ENCODE results near the gene FAM111B.
A peak's percentile ranks its signal among the peaks of the same experiment; 100 is the strongest.
"Not testable (repeated sequence)": the region's sequence is repeated elsewhere in the genome, so short reads cannot be mapped to it uniquely, and the experiment has no call there.

Gene FAM111B, protein sequence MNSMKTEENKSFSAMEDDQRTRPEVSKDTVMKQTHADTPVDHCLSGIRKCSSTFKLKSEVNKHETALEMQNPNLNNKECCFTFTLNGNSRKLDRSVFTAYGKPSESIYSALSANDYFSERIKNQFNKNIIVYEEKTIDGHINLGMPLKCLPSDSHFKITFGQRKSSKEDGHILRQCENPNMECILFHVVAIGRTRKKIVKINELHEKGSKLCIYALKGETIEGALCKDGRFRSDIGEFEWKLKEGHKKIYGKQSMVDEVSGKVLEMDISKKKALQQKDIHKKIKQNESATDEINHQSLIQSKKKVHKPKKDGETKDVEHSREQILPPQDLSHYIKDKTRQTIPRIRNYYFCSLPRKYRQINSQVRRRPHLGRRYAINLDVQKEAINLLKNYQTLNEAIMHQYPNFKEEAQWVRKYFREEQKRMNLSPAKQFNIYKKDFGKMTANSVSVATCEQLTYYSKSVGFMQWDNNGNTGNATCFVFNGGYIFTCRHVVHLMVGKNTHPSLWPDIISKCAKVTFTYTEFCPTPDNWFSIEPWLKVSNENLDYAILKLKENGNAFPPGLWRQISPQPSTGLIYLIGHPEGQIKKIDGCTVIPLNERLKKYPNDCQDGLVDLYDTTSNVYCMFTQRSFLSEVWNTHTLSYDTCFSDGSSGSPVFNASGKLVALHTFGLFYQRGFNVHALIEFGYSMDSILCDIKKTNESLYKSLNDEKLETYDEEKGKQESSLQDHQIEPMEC

DNA sequence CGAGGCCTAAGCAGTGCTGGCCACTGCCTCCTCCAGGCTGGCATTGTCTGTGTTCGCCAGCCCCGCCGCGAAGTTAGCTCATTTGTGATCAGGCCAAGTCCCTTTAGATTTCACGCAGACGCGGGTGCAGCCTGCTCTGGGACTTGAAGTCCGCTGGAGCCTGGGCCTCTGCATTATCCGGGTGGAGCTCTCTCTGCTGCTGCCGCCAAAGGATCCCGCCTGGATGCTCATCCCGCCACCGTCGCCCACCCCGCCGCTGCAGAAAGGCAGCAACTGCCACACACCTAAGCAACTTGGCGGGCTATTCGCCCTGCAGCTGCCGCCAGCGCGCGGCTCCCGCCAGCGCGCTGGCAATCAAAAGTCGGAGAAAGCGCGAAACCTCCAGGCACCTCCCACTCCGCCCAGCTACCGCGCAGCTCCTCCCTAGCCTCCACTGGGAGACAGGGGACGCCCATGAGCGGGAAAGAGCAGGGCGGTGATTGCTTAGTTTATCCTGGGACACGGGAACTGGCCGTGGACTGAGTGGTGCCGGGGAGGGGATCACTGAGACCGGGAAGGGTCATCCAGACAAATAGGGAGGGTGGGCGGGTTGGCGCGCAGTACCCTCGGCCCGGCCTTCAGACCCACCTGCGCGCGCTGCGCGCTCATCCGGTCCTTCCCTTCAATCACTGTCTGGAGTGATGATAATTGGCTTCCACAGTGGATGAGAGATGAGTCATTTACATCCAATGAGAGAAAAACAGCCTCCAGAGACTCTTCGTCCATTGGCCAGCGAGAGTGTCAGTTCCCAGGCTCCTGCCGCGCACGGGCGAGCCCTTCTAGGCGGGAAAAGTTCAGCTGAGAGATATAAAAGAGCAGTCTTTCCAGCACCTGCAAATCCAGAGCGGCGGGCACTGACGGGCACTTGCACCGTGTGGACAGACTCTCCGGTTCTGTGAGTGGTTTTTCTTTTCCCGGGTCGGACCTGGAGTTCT, at the start of gene FAM111B:
Gene FAM111B (plus strand): TSS at position 875 of the 974 bp plus-strand sequence. CDS start 2,389 bp downstream, outside the sequence.
- peak; percentile 93 for DNase-seq (ENCODE audit: low spot score)

DNA sequence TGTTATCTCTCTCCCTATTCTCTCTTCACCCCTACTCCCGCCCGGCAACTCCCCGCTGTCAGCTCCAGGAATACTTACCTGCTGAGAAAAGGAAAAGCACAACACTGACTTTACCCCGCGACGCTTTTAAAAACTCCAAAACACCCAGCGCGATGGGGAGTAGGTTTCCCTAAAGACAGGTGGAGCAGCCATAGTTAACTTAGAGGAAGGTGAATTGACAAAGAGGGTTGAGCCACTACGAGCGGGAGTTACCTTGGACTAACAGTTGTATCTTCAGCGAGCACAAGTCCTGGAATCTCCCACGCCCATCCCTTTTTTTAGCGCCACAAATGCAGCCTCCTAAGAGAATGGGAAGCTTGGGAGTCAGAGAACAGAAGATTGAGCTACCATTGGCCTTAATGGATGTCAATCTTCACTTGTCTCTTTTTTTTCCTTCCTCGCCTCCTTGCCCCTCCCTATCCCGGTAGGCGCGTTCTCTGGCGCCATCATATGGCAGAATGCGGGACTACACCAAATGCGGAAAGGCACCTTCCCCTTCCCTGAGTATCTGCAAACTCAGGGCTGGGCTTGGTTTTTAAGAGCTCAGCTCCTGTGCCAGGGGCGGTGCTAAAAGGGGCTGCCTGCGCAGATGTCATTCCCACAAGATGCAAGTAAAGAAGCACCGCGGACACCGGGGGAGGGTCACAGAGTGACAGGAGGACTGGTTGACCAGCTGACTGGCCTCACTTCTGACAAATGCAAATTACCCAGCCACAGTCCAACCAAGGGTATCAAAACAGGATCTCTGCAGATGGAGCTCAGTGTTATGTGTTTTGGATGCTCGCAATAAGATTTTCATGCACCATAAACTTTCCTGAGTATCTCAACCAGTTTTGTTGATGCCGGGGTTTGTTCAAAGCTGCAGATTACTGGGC, 48.7 kb upstream of the FAM111B start:
- DNase-seq (ENCODE audit: low spot score), result peak; percentile 50

DNA sequence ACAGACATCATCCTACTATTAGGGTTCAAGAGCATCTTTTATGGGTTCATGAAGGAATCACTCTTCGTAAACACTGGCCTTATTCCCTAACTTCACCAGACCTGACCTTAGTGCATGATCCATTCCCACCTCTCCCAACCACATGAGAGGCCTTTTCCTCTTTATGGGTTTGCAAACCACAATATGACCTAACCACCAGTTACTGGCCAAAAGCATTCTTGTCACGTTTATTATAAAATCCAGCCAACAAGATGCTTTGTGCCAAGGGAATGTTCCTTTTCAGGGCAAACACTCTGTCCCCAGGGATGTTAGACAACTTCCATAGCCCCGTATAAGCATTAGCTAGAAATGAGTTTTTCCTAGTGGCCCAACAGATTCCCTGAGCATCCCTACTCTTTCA, 46.9 kb upstream of the FAM111B start:
- DNase-seq (ENCODE audit: low spot score), result not testable (repeated sequence)

DNA sequence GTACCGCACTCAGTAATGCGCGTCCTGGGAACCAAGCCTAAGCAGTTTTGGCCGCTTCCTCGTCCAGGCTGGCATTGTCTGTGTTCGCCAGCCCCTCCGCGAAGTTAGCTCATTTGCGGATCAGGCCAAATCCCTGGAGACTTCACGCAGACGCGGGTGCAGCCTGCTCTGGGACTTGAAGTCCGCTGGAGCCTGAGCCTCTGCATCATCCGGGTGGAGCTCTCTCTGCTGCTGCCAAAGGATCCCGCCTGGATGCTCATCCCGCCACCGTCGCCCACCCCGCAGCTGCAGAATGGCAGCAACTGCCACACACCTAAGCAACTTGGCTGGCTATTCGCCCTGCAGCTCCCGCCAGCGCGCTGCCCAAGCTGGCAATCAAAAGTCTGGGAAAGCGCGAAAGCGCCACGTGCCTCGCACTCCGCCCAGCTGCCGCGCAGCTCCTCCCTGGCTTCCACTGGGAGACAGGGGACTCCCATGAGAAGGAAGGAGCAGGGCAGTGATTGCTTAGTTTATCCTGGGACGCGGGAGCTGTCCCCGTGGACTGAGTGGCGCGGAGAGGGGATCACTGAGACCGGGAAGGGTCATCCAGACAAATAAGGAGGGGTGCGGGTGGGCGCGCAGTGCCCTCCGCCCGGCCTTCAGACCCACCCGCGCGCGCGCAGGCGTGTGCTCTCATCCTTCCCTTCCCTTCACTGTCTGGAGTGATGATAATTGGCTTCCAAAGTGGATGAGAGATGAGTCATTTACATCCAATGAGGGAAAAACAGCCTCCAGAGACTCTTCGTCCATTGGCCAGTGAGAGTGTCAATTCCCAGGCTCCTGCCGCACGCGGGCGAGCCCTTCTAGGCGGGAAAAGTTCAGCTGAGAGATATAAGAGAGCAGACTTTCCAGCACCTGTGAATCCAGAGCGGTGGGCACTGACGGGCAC, 44.2 kb upstream of the FAM111B start:
- no peak for DNase-seq (ENCODE audit: low spot score)

DNA sequence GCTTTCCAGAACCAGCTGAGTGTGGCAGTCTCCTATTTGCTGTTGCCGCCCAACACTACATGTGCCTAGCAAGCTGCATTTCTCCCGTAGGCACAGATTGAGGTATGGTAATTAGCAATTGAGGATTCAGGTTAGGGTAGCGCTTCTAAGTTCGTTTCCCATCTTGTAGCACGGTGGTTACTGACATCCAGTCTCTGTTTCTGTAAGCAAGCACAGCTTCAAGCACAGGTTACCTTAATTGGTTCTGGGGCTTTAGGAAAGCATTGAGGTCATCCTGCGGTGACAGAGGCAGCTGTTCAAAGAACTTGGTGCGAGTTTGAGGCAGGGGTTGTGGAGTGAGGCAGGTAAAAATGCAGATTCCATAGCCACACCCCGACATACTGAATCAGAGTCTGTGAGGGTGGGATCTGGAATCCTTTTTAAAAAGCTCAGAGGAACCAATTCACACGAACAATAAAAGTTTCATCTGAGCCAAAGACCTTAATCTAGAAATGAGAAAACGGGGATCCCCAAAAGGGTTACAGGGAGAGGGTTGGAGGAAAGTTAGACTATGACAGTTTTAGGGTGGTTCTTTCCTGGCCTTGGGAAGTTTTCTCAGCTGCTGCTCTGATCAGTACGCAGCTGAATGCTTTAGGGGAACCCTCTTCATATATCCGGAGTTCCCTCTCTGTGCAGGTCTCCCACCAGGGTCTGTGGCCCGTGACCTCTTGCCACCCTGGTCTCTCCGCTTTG, 42.9 kb upstream of the FAM111B start:
- DNase-seq (ENCODE audit: low spot score), result not testable (repeated sequence)

DNA sequence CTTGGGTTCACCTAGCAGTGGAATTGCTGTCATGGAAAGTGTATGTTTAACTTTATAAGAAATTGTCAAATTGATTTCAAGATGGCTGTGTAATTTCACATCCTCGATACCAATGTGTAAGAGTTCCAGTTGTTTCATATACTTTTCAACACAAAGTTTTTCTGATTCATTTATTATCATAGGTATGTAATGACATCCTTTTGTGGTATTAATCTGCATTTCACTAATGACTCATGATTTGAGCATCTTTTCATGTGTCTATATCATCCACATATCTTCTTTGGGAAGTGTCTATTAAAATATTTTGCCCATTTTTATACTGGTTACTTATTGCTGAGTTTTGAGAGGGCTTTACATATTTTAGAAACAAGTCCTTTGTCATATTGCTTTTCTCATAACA, 38.0 kb upstream of the FAM111B start:
- DNase-seq (ENCODE audit: low spot score), result no peak

DNA sequence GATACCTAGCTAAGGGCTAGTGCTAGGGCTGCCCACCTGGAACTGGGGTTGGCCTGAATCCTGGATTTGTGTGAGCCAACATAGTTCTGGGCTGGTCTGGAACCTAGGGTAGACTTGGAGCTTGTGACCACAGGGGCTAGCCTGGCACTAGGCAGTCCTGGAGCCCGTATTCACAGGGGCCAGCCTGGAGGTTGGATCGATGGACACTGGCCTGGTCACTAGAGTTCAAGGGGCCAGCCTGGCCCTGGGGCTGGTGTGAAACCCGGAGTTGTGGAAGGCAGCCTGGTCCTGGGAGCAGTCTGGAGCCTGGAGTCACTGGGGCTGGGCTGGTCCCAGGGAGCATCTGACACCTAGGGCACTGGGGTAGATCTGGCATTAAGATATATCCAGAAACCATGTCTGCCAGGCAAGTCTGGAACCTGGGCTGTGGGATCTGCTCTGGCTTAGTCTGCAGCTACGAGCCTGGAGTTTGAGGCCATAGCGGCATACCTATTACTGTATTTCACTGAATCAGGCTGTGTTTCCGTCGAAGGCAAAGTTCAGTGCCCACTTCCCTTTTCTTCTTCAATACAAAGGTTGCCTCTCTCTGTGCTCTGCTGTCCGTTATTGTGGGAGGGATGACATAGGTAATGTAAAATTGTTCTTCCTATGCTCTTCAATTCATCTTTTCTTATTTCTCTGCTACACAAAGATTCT, 30.0 kb upstream of the FAM111B start:
- DNase-seq (ENCODE audit: low spot score), result no peak

DNA sequence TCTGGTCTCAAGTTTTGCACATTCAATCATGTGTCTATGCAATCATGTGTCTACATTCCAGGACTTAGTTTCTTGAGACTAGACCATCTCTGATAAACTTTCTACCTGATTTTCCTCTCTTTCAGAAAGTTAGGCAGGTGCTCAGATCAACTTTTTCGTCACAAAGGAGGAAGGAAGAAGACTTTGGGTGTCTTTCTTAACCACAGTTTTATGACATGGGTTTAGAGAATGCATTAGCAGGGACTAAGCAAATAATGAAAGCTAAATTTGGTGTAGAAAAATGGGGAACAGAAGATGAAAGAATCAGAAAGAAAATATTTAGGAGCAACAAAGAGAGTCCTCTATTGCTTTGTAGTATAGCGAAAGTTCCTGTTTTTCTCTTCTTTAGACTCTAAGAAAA, 28.6 kb upstream of the FAM111B start:
- DNase-seq (ENCODE audit: low spot score), result no peak

DNA sequence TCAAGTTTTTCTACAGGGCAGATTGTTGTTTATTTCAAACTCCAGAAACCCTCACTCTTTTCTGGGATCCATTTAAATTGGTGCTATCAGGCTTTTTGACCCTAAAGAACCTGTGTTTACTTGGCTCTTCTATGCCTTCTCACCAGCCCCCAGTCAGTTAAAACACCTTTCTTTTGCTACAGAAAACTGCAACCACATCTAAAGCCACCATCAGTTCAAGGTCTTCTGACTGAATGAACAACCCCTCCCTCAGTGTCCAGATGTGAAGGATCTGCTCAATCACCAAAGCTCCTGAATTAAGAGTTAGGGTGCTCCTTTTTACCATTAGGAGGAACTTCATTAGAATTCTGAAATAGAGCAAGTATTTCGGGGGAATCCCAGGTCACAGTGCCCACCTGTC, 28.0 kb upstream of the FAM111B start:
- no peak for DNase-seq (ENCODE audit: low spot score)

DNA sequence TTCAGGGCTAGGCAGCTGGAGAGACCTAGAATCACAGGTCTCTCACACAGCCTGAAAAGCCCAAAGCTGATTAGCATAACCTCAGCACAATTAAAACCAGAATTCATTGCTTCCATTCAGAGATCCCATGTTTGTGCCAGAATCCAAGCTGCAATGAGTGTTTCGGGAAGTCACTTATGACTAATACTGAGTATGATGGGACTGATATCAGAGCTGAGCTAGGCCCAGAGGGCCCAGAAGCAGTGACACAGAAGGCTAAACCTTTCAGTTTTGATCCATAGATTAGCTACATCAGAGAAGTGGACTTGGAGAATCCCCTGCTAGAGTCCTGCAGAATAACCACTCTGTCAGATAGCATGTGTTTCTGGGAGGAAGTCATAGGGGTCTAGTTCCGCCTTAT, 26.6 kb upstream of the FAM111B start:
- not testable (repeated sequence) for DNase-seq (ENCODE audit: low spot score)

DNA sequence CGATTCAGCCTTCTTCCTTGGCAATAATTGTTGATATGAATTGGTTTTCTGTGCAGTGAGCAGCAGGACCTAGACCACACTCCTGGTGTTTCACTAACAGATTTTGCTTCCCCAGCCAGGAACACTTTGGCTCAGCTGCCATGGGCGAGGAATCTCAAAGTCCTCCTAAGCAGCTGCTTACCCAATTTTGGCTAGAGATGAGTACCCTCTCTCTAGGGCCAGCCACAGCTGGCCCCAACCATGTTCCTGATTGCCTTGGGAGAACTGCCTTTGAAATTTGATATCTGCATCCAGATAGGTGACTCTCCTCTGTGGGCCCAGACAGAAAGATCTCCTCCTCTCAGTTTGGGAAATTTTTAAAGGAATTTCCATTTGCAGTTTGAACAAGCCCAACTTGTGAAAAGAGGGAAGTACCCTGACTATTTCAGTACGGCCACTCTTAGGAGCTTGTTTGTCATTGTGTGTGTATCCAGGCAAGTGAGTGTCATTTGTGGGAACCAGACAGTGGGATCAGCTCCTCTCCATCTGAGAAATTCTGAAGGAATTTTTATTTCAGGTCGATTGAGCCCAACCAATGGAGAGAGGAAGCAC, 25.5 kb upstream of the FAM111B start:
- DNase-seq (ENCODE audit: low spot score), result not testable (repeated sequence)

DNA sequence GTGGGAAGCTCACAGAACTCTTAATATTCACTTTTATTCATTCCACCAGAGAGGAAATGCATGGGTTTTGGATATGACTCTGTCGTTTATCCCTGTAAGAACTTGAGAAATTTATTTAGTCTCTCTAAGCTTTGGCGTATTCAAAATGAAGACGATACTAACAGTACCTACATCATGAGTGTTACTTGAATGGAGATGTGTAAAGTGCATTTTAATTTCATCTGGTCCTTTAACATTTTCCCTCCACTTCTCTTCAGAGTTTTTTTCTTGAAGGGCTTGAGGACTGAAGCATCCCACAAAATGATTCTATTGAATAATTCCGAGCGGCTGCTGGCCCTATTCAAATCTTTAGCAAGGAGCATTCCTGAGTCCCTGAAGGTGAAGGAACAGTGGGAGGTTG, 21.0 kb upstream of the FAM111B start, which contains the start of gene GLYATL1B:
Gene GLYATL1B (plus strand): TSS at position 301 of the 400 bp plus-strand sequence. CDS start 0 bp downstream, at position 301.
- not testable (repeated sequence) for DNase-seq (ENCODE audit: low spot score)

DNA sequence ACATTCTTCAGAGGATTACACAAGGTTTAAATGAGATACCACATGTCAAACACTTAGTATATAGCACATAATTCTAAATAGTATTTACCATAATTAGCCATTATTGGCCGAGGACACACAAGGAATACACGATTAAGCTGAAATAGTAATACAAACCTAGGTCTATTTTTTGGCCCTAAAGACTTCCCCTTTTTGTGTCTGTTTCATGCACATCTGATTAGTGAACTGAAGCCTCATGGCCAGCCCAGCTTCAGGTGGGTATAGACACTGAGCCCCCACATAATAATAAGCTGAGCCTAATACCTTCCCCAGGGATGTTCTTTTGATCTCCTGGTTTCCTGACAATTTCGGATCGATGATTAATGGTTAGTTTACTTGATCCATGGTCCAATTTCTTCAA, 18.9 kb upstream of the FAM111B start:
- no peak for DNase-seq (ENCODE audit: low spot score)

DNA sequence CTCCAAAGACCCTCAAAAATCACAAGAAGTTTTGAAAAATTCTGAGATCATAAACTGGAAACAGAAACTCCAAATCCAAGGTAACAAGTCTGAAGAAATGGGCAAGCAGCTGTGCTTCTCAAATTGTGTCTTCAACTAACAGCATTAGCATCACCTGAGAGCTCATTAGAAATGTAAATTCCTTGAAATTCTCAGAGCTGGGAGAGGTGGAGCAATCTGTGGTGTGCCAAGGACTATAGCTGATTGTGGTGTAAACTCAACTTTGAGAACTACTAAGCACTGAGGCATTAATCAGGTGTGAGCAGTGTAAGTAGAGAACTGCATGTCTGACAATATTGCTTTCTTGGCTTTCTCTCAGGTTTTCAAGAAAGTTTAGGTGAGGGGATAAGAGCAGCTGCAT, 13.5 kb upstream of the FAM111B start:
- not testable (repeated sequence) for DNase-seq (ENCODE audit: low spot score)

DNA sequence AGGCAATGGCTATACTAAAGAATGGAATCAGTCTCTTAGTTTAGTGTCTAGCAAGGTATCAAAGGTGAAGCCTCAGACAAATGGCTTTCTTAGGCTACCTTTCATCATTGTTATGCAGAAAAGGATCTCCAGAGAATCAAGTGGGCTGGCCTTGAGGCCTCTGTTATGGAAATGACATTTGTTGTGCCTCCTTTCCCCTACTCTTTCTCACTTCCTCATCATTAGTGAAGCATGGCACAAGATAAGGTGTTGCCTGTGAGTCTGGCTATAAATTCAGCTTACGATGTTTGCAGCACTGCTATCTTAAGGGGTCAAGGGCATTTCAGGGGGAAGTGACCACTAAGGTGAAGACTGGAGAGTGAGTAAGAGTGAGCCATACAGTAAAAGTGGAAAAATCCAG, 11.8 kb upstream of the FAM111B start:
- DNase-seq (ENCODE audit: low spot score), result not testable (repeated sequence)

DNA sequence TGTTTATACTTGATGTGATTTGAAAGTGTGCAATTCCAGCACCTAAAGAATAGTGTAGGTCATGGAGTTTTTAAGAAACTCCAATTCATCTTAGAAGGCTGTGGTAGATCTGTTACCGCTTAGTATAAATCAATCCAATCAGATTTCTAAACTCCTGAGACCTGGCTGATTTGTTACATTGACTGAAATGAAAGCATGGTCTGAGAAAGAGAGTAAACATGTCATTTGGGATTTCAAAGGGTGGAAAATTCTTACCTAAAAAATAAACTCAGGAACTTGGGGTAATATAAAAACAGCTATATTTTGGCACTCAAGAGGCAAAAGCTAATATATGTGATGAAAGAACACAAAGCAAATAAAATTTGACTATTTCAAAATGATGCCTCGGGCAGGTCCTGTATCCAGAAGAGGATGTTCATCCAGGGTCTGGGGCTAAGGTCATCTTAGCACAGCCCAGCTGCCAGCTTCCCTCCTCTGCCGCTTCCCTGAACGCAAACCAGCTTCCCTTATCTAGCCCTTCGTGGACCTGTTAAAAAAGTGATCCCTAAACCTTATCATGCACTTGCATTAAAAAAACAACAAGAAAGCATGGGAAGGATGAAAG, 11.0 kb upstream of the FAM111B start:
- not testable (repeated sequence) for DNase-seq (ENCODE audit: low spot score)

DNA sequence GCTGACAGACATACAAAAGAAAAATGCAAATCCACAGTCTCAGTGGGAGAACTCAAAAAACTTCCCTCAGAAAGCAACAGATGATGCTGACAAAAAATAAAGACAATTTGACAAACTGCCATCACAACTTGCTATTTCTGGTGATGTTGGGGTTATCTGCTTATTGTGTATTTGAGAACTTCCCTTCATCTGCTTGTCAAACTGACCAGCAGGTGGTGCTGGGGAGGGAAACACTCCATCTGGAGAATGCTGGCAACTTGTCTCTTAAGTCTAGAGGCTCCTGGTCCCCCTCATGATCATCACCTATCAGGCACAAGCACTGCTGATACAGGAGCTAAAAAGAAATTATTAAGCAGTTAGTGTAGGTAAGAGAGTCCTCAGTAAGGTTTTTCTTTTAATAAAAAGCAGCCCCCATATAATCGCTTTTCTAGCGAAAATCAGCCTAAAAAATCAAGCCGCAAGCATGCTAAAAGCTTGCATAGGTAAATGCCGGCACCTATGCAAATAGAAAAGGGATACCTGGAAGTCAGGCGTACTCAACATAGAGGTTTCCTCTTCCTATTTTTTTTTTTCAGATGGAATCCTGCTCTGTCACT, 9.8 kb upstream of the FAM111B start:
- peak; percentile 5 for DNase-seq (ENCODE audit: low spot score)

Data from hepatic stellate cell (primary cell).